Osteocyte (in vitro differentiated cells): ENCODE measurements around the gene SLC8A1. TPM values are rescaled to one million over a fixed set of nuclear protein-coding genes. Genes with fewer than 3 reads are reported as not detected.

Experiments
- DNase-seq: peaks from one replicate; pipeline ENCODE4 v3.0.0; 2021; ENCODE audit warnings: mixed read lengths; ENCODE audit not compliant: unreplicated experiment; ENCODE audit errors: extremely low spot score
- H3K27ac Mint-ChIP-seq: one replicate; pipeline ENCODE4 v1.8.0; 2021; ENCODE audit warnings: mild to moderate bottlenecking, mixed read lengths; ENCODE audit not compliant: unreplicated experiment
- H3K27me3 Mint-ChIP-seq: one replicate; pipeline ENCODE4 v1.8.0; 2021; ENCODE audit warnings: mixed read lengths; ENCODE audit not compliant: unreplicated experiment
- H3K36me3 Mint-ChIP-seq: one replicate; pipeline ENCODE4 v1.8.0; 2021; ENCODE audit warnings: mixed read lengths; ENCODE audit not compliant: unreplicated experiment
- H3K4me1 Mint-ChIP-seq: one replicate; pipeline ENCODE4 v1.8.0; 2021; ENCODE audit warnings: mixed read lengths; ENCODE audit not compliant: unreplicated experiment
- H3K4me3 Mint-ChIP-seq: one replicate; pipeline ENCODE4 v1.8.0; 2021; ENCODE audit warnings: mild to moderate bottlenecking, moderate library complexity, mixed read lengths; ENCODE audit not compliant: unreplicated experiment
- H3K9me3 Mint-ChIP-seq: one replicate; pipeline ENCODE4 v1.8.0; 2021; ENCODE audit warnings: mixed read lengths; ENCODE audit not compliant: unreplicated experiment
- total RNA-seq: library from RNA; stranded (reverse); gene quantifications from 2 replicates; pipeline ENCODE4 v1.2.1, GENCODE V29; 2021
- TF ChIP-seq, protein P1 (sequence below): fragments of 200-600 bp; sonication (generic); IDR thresholded peaks from 2 replicates; pipeline ENCODE4 v1.5.0; 2021; ENCODE audit warnings: antibody characterized with exemption, mild to moderate bottlenecking, moderate library complexity

Gene SLC8A1
- total RNA-seq, 1 donor from 2014 or later, result 17.3 TPM

DNA sequence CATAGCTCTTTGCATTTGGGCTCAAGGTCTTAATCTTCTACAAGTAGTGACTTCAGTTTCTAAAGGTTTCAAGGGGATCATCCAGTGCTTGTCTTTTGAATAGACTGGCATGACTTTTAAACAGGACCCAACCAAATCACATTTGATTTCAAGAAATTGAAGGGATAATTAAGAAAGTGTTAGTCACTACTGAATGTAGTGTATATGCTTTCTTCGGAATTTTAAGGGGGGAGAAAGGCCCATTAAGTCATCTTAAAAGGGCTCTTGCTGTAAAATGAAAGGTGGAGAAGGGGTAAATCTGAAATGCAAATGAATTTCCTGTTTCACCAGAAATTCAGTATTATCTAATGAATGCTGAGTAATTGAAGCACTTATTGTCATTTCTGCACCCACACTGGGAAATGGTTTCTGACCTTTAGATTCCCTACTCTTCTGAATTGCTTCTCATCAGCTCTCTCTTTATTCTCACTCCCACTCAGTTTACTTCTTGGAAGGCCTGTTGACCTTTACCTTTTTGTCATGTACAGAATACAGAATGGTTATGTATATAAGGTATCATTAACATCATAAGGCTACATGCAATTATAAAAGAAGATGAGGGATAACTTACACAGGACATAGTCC lies 241.4 kb downstream of the SLC8A1 start:
- Mint-ChIP-seq H3K4me3 (no peak overlapping the region), H3K36me3 (no peaks in the 10 kb centered on the region), H3K27ac (no peak overlapping the region), H3K9me3 (no peaks in the 10 kb centered on the region), H3K27me3 (no peaks in the 10 kb centered on the region), H3K4me1 (peaks cover 17% of the 10 kb centered on the region)
- DNase-seq, result no peak
- TF ChIP-seq, protein P1, sequence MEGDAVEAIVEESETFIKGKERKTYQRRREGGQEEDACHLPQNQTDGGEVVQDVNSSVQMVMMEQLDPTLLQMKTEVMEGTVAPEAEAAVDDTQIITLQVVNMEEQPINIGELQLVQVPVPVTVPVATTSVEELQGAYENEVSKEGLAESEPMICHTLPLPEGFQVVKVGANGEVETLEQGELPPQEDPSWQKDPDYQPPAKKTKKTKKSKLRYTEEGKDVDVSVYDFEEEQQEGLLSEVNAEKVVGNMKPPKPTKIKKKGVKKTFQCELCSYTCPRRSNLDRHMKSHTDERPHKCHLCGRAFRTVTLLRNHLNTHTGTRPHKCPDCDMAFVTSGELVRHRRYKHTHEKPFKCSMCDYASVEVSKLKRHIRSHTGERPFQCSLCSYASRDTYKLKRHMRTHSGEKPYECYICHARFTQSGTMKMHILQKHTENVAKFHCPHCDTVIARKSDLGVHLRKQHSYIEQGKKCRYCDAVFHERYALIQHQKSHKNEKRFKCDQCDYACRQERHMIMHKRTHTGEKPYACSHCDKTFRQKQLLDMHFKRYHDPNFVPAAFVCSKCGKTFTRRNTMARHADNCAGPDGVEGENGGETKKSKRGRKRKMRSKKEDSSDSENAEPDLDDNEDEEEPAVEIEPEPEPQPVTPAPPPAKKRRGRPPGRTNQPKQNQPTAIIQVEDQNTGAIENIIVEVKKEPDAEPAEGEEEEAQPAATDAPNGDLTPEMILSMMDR, result no peak

DNA sequence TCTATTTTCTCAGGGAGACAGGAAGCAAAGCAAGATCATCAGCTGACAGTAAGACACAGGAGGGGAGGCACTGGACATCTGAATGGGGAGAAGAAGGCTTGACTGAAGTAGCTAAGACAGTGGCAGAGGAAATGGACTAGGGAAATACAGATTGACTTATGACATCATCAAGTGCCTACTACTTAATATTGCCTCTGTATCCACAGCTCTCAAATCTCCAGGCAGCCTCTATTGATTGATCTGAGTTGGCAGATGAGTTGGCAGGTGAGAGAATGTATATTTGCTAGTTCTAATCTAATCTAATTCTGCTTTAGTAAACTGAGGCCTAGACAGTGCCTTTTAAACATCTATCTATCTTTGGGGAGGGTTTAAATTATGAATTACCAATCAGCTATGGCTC lies 242.1 kb downstream of the SLC8A1 start:
- DNase-seq, result no peak
- Mint-ChIP-seq H3K9me3 (no peaks in the 10 kb centered on the region), H3K4me1 (peaks cover 17% of the 10 kb centered on the region), H3K4me3 (no peak overlapping the region), H3K36me3 (no peaks in the 10 kb centered on the region), H3K27ac (no peak overlapping the region), H3K27me3 (no peaks in the 10 kb centered on the region)
- TF ChIP-seq, protein P1, result no peak

DNA sequence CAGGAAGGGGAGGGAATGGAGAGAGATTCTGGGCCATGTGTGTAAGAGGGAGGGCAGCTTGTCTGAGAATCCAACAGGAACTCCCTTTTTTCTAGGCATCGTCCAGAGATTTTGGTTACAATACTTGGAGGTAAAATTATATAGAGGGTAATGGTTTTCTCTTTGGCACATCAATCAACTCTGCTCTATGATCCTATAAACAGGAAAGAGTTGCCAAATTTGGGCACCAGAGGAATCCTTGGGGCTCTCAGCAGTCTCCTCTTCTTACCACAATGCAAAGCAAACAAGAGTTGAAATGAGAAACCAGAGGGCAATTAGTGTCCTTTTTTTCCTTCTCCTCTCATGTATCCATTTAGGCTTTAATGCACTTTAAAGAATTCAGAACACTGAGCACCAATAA lies 243.4 kb downstream of the SLC8A1 start:
- Mint-ChIP-seq H3K27me3 (no peaks in the 10 kb centered on the region), H3K4me3 (no peak overlapping the region), H3K4me1 (peaks cover 18% of the 10 kb centered on the region), H3K27ac (no peak overlapping the region), H3K9me3 (no peaks in the 10 kb centered on the region), H3K36me3 (no peaks in the 10 kb centered on the region)
- DNase-seq, result no peak
- TF ChIP-seq, protein P1, result no peak

DNA sequence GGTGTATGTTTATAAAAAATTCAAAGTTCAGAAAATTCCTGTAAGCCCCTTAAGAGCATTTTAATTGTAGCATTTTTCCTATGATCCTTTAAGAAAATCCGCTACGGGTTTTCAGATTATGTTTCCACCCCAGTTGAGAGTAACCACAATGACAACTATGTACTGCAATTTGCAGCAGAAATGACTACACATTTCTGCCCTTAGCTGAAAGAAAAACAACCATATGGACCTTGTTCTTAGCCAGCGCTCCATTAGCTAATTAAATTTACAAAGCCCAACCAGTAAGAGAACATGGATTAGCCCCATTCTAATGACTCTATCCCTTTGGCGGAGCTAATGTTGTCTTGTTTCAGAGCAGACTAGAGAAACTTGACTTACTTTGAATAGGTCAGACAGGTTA lies 247.6 kb downstream of the SLC8A1 start:
- no peaks in the 10 kb centered on the region for H3K9me3 Mint-ChIP-seq
- peak overlapping the region; percentile 24 for H3K27ac Mint-ChIP-seq
- TF ChIP-seq, protein P1, result no peak
- peaks cover 28% of the 10 kb centered on the region for H3K4me1 Mint-ChIP-seq
- no peak overlapping the region for H3K4me3 Mint-ChIP-seq
- H3K27me3 Mint-ChIP-seq, result no peaks in the 10 kb centered on the region
- no peaks in the 10 kb centered on the region for H3K36me3 Mint-ChIP-seq
- no peak for DNase-seq

DNA sequence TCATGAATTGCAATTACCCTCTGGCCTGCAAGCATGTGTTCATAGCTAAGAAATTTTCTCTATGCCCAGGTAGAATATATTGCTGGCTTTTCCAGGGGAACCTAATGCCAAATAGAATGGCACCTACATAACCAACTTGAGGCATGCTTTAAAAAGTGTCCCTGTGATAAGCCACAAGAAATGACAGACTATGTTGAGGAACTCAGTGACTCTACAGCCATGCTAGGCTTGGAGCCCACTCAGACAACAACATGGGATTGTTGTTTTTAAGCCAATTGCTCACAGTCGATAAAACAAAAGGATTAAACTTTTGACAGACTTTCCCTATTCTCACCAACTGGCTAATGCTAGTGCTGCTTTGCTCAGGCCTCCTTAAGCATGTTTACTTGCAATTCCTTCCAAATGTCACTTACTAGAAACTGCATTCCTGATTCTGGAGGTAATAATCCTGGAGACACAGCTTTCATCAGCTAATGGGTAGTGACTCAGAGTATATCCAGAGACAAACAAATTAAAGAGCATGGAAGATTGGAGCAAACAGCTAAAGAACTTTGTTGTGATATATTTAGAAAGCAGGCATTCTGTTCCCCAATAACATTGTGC lies 249.0 kb downstream of the SLC8A1 start:
- H3K9me3 Mint-ChIP-seq, result no peaks in the 10 kb centered on the region
- H3K4me3 Mint-ChIP-seq, result no peak overlapping the region
- H3K27me3 Mint-ChIP-seq, result no peaks in the 10 kb centered on the region
- no peaks in the 10 kb centered on the region for H3K36me3 Mint-ChIP-seq
- TF ChIP-seq, protein P1, result no peak
- H3K4me1 Mint-ChIP-seq, result peaks cover 29% of the 10 kb centered on the region
- no peak for DNase-seq
- no peak overlapping the region for H3K27ac Mint-ChIP-seq
